ENCODE data around the gene SLC16A11.

Gene SLC16A11

DNA sequence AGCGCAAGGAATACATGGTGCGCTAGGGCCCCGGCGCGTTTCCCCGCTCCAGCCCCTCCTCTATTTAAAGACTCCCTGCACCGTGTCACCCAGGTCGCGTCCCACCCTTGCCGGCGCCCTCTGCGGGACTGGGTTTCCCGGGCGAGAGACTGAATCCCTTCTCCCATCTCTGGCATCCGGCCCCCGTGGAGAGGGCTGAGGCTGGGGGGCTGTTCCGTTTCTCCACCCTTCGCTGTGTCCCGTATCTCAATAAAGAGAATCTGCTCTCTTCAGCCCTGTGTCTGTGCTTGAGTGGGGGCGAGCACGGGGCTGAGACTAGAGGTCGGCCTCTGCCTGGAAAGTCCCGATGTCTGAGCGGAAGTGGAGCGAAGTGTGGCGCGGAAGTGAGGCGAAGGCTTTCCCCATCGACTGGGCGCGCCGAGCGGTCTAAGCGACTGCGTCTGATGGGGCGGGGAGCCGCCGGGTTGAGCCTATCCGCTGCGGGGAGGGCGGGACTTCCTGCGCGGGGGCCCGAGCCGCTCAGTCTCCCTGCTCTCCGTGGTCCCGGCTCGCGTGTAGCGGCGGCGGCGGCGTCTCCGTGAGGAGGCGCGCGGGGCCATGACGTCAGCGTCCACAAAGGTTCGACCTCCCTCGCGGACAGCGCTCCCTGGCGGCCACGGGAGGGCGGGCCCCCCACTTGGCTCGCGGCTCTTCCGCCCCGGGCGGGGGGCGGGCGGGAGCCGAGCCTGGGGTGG lies 29.5 kb downstream of the SLC16A11 start:
- TF ChIP-seq, protein P1, sequence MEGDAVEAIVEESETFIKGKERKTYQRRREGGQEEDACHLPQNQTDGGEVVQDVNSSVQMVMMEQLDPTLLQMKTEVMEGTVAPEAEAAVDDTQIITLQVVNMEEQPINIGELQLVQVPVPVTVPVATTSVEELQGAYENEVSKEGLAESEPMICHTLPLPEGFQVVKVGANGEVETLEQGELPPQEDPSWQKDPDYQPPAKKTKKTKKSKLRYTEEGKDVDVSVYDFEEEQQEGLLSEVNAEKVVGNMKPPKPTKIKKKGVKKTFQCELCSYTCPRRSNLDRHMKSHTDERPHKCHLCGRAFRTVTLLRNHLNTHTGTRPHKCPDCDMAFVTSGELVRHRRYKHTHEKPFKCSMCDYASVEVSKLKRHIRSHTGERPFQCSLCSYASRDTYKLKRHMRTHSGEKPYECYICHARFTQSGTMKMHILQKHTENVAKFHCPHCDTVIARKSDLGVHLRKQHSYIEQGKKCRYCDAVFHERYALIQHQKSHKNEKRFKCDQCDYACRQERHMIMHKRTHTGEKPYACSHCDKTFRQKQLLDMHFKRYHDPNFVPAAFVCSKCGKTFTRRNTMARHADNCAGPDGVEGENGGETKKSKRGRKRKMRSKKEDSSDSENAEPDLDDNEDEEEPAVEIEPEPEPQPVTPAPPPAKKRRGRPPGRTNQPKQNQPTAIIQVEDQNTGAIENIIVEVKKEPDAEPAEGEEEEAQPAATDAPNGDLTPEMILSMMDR (IDR thresholded peaks at IDR 0.05): peak; percentile 65
- H3K27ac ChIP-seq: peak overlapping the region; percentile 93 to 96
- peak; percentile 98 for DNase-seq (ENCODE audit: low spot score)
- H3K4me3 ChIP-seq: peak overlapping the region; percentile 93

DNA sequence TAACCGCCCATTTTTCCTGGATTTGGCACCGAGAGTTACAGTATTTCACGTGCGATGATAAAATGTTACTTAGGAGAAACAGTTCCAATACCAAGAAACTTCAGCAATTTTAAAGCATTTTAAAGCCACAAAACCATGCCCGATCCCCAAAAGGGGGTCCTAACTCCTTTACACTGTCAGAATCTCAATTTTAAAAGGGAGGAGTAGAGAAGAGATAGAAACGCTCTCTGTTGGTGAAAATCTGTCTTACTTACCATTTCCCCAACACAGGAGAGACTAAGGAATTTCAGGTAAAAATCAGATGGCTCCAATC lies 32.0 kb downstream of the SLC16A11 start:
- no peak for DNase-seq (ENCODE audit: low spot score)
- peak overlapping the region; percentile 93 to 96 for H3K27ac ChIP-seq
- H3K4me3 ChIP-seq: peak overlapping the region; percentile 93
- TF ChIP-seq, protein P1 (IDR thresholded peaks at IDR 0.05): no peak

DNA sequence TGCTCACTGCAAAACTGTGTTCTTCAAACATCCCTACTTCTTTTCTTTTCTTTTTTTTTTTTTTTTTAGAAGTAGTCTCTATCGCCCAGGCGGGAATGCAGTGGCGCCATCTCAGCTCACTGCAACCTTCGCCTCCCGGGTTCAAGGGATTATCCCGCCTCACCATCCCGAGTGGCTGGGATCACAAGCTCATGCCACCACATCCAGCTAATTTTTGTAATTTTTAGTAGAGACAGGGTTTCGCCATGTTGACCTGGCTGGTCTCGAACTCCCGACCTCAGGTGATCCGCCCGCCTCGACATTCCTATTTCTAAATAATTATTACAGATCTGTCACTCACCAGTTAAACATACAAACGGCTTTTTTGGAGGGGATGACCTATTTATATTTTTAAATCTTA lies 32.5 kb downstream of the SLC16A11 start:
- Histone ChIP-seq H3K4me3 (peak overlapping the region; percentile 93), H3K27ac (no peak overlapping the region)
- DNase-seq (ENCODE audit: low spot score): no peak
- TF ChIP-seq, protein P1 (IDR thresholded peaks at IDR 0.05): no peak

DNA sequence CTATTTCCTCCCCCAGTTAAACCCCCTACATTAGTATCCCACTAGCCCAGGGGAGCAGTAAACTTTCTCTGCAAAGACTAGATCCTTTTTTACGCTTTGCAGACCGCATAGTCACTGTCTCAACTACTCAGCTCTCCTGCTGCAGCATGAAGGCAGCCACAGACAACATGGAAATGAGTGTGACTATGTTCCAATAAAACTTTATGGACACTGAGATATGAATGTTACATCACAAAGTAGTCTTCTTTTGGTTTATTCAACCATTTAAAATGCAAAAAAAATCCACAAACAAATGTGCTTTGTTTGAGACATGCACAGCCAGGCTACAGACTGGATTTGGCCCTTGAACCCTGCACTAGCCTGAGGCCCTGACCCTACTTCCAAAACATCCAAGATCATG lies 33.4 kb downstream of the SLC16A11 start:
- TF ChIP-seq, protein P1 (IDR thresholded peaks at IDR 0.05): no peak
- Histone ChIP-seq H3K4me3 (peak overlapping the region; percentile 93), H3K27ac (no peak overlapping the region)
- DNase-seq (ENCODE audit: low spot score): no peak

DNA sequence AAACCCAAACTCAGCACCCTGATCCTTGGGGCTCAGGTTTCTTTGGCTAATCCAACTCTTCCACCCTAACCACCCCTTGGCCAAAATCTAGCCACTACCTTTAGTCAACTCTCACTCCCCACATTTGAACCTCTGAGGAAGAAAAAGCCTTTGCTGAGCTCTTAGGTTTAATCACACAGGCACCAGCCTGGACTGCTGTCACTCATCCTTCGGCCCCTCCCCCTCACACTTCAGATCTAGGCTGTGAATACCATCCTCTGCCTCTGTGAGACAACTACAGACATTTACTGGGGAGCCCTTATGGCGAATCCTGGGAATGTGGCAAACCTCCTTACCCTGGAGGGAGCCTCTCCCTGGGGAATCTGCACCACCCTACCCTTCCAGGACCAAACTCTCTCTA lies 36.7 kb downstream of the SLC16A11 start:
- no peak for DNase-seq (ENCODE audit: low spot score)
- TF ChIP-seq, protein P1 (IDR thresholded peaks at IDR 0.05): no peak
- H3K4me3 ChIP-seq: no peak overlapping the region
- no peak overlapping the region for H3K27ac ChIP-seq

DNA sequence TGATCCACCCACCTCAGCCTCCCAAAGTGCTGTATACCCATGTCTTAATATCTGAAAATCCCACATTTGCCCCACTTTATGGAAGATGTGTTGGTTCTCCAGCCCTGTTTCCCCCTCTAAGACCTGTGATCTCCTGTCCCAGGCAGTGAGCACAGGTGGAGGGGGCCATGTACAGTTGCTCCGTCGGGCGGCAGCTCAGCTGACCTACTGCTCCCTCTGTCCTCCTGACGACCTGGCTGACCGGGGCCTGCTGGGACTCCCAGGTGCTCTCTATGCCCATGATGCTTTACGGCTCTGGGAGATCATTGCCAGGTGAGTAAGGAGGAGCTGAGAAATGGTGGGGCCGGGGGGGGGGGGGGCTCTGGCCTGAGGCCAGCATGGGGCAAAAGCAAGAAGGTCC lies 38.2 kb downstream of the SLC16A11 start:
- H3K27ac ChIP-seq: no peak overlapping the region
- TF ChIP-seq, protein P1 (IDR thresholded peaks at IDR 0.05): no peak
- DNase-seq (ENCODE audit: low spot score): no peak

More for the DNA sequence above, 38.2 kb downstream of the SLC16A11 start:
- no peak overlapping the region for H3K4me3 ChIP-seq

Data from coronary artery (tissue), 2 donors.